Measurements from ENCODE around the gene SCG2. TPM values are rescaled to one million over a fixed set of nuclear protein-coding genes. Genes with fewer than 3 reads are reported as not detected.

The SCG2 gene
- total and polyA plus RNA-seq, 2 donors (not counting 1 experiment from before 2014, with no cell fraction given) = 0.66 to 2.9 TPM

GRCh38 chr2:223635080-223635479, 32.9 kb upstream of the SCG2 start:
- Histone ChIP-seq H3K9ac (ENCODE audit: insufficient read depth, low read length) (no peak overlapping the region), H3K4me1 (ENCODE audit: control insufficient read depth, extremely low read depth, insufficient read depth, low read length) (no peaks in the 10 kb centered on the region), H3K4me2 (ENCODE audit: extremely low read depth, insufficient read depth, low read length) (no peak overlapping the region), H4K20me1 (ENCODE audit: control insufficient read depth, extremely low read depth, insufficient read depth, low read length) (no peaks in the 10 kb centered on the region), H3K79me2 (ENCODE audit: control insufficient read depth, insufficient read depth, low read length) (no peaks in the 10 kb centered on the region), H3K36me3 (ENCODE audit: control insufficient read depth, insufficient read depth, low read length) (no peaks in the 10 kb centered on the region), H3K9me3 (ENCODE audit: control insufficient read depth, insufficient read depth, low read depth, low read length) (no peaks in the 10 kb centered on the region), H3K27me3 (ENCODE audit: control insufficient read depth, insufficient read depth, low read length) (no peaks in the 10 kb centered on the region), H3K4me3 (replicated peaks in 1 of 4; ENCODE audit: control extremely low read depth in 1 of 4, insufficient read depth in 1 of 4, low read depth in 3 of 4, low read length in 4 of 4) (no peak overlapping the region), H3K27ac (ENCODE audit: insufficient read depth, low read length) (no peak overlapping the region), H2AFZ (ENCODE audit: low read length) (no peak overlapping the region)
- no peak for TF ChIP-seq CTCF (conservative IDR thresholded peaks at IDR 0.05 in 1 of 2, IDR thresholded peaks at IDR 0.05 in 1 of 2; ENCODE audit: low read depth in 1 of 2, low read length in 2 of 2)
- no peak for TF ChIP-seq EZH2 (IDR thresholded peaks at IDR 0.05; ENCODE audit: low read length, missing control alignments)
- DNase-seq (ENCODE audit: low read depth in 2 of 2) = peak; percentile 12 to 21

GRCh38 chr2:223634238-223634637, 32.1 kb upstream of the SCG2 start:
- no peaks in the 10 kb centered on the region for H3K36me3 ChIP-seq (ENCODE audit: control insufficient read depth, insufficient read depth, low read length)

GRCh38 chr2:223633656-223634055, 31.5 kb upstream of the SCG2 start:
- no peaks in the 10 kb centered on the region for H4K20me1 ChIP-seq (ENCODE audit: control insufficient read depth, extremely low read depth, insufficient read depth, low read length)
- H3K9me3 ChIP-seq (ENCODE audit: control insufficient read depth, insufficient read depth, low read depth, low read length) = no peaks in the 10 kb centered on the region
- TF ChIP-seq CTCF (conservative IDR thresholded peaks at IDR 0.05 in 1 of 2, IDR thresholded peaks at IDR 0.05 in 1 of 2; ENCODE audit: low read depth in 1 of 2, low read length in 2 of 2) (no peak), EZH2 (IDR thresholded peaks at IDR 0.05; ENCODE audit: low read length, missing control alignments) (no peak)
- peak in 1 of 2 donors; percentile 16 for DNase-seq (ENCODE audit: low read depth in 2 of 2)
- H3K4me1 ChIP-seq (ENCODE audit: control insufficient read depth, extremely low read depth, insufficient read depth, low read length) = no peaks in the 10 kb centered on the region
- H3K27ac ChIP-seq (ENCODE audit: insufficient read depth, low read length) = no peak overlapping the region
- H3K79me2 ChIP-seq (ENCODE audit: control insufficient read depth, insufficient read depth, low read length) = no peaks in the 10 kb centered on the region
- H3K4me3 ChIP-seq (replicated peaks in 1 of 4; ENCODE audit: control extremely low read depth in 1 of 4, insufficient read depth in 1 of 4, low read depth in 3 of 4, low read length in 4 of 4) = no peak overlapping the region
- no peak overlapping the region for H3K9ac ChIP-seq (ENCODE audit: insufficient read depth, low read length)
- H3K4me2 ChIP-seq (ENCODE audit: extremely low read depth, insufficient read depth, low read length) = no peak overlapping the region
- no peak overlapping the region for H2AFZ ChIP-seq (ENCODE audit: low read length)
- no peaks in the 10 kb centered on the region for H3K36me3 ChIP-seq (ENCODE audit: control insufficient read depth, insufficient read depth, low read length)
- no peaks in the 10 kb centered on the region for H3K27me3 ChIP-seq (ENCODE audit: control insufficient read depth, insufficient read depth, low read length)

More at GRCh38 chr2:223634238-223634637, 32.1 kb upstream of the SCG2 start:
- no peaks in the 10 kb centered on the region for H3K4me1 ChIP-seq (ENCODE audit: control insufficient read depth, extremely low read depth, insufficient read depth, low read length)
- no peak overlapping the region for H3K4me2 ChIP-seq (ENCODE audit: extremely low read depth, insufficient read depth, low read length)
- H3K27me3 ChIP-seq (ENCODE audit: control insufficient read depth, insufficient read depth, low read length) = no peaks in the 10 kb centered on the region
- H2AFZ ChIP-seq (ENCODE audit: low read length) = no peak overlapping the region
- TF ChIP-seq CTCF (conservative IDR thresholded peaks at IDR 0.05 in 1 of 2, IDR thresholded peaks at IDR 0.05 in 1 of 2; ENCODE audit: low read depth in 1 of 2, low read length in 2 of 2) (no peak), EZH2 (IDR thresholded peaks at IDR 0.05; ENCODE audit: low read length, missing control alignments) (no peak)
- H4K20me1 ChIP-seq (ENCODE audit: control insufficient read depth, extremely low read depth, insufficient read depth, low read length) = no peaks in the 10 kb centered on the region
- no peak overlapping the region for H3K27ac ChIP-seq (ENCODE audit: insufficient read depth, low read length)
- no peaks in the 10 kb centered on the region for H3K79me2 ChIP-seq (ENCODE audit: control insufficient read depth, insufficient read depth, low read length)
- no peak overlapping the region for H3K4me3 ChIP-seq (replicated peaks in 1 of 4; ENCODE audit: control extremely low read depth in 1 of 4, insufficient read depth in 1 of 4, low read depth in 3 of 4, low read length in 4 of 4)
- no peak for DNase-seq (ENCODE audit: low read depth in 2 of 2)
- no peak overlapping the region for H3K9ac ChIP-seq (ENCODE audit: insufficient read depth, low read length)
- H3K9me3 ChIP-seq (ENCODE audit: control insufficient read depth, insufficient read depth, low read depth, low read length) = no peaks in the 10 kb centered on the region
